ENCODE results near the gene MGAT4D.
"Not testable (repeated sequence)": the region's sequence is repeated elsewhere in the genome, so short reads cannot be mapped to it uniquely, and the experiment has no call there.

Gene MGAT4D

DNA sequence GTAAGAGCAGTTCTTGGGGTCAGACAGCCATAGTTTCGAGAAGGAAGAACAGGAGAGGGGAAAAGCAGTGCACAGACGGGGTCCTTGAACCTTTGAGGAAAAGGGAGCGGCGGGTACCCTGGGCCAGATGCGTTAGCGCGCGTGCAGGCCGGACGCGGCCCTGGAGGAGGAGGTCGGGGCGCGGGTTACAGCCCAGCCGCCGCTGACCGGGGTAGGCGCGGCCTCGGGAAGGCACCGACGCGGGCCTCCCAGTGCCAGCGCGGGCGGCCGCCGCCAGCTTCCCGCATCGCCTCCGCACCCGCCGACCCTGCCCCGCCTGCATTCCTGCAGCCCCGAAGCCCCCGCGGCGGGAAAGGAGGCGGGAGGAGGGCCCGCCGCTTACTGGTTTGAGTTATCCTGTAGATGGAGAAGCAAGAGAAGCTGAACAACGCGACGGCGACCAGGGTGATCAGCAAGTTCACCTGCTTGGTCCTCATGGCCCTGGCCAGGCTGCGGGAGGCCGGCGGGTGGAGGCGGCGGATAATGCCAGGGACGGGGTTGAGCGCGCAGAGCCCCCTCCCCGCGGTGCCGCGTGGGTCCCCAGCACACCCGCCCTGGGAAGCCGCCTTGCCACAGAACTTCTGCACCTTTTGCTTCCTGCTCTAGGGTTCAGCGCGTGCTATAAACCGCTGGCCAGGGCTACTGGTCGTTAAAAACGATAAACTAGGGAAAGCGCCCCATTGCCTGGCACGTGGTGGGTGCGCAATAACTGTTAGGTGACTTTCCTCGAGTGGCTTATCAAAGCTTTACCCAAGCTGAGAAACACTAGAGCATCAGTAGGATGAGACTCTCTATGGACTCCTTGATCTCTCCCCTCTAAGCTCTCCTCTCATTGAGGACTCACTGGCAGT lies at the start of gene MGAT4D:
Gene MGAT4D (minus strand): TSS at position 547 of the 890 bp plus-strand sequence. CDS start 71 bp downstream, at position 476.
- no peak for DNase-seq

DNA sequence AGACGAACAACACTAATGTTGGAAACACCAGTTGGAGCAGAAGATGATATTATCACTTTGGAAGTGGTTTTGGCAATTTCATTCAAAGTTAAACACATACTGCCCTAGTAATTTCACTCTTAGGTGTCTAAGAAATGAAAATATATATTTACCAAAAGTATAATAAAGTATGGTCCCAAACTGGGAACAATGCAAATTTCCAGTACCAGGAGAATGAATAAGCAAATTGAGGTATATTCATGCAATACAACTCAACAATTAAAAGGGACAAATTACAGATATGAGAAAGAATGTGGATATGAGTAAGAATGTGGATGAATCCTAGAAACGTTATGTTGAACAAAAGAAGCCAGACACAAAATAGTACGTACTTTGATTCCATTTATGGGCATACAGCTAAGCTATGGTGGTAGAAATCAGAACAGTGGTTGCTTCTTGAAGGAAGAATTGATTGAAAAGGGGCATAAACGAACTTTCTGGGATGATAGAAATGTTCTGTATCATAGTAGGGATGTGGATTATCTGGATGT lies 35.9 kb upstream of the MGAT4D start:
- DNase-seq, result no peak

DNA sequence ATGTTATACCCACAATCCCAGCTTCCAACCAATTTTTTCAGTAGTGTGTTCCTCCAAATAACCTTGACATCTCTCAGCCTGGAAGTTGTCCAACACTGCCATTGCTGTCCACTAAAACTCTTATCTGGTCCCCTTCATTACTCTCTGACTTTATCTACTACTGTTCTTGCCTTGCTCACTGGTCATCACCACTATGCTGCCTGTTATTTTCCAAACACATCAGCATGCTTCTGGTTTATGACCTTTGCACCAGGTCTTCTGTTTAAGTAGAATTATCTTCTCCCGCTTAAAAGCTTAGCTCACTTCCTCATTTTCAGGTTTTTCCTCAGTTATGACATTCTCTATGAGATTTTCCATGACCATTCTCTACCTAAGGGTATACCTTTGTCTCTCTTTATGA lies 31.3 kb upstream of the MGAT4D start:
- DNase-seq, result no peak

DNA sequence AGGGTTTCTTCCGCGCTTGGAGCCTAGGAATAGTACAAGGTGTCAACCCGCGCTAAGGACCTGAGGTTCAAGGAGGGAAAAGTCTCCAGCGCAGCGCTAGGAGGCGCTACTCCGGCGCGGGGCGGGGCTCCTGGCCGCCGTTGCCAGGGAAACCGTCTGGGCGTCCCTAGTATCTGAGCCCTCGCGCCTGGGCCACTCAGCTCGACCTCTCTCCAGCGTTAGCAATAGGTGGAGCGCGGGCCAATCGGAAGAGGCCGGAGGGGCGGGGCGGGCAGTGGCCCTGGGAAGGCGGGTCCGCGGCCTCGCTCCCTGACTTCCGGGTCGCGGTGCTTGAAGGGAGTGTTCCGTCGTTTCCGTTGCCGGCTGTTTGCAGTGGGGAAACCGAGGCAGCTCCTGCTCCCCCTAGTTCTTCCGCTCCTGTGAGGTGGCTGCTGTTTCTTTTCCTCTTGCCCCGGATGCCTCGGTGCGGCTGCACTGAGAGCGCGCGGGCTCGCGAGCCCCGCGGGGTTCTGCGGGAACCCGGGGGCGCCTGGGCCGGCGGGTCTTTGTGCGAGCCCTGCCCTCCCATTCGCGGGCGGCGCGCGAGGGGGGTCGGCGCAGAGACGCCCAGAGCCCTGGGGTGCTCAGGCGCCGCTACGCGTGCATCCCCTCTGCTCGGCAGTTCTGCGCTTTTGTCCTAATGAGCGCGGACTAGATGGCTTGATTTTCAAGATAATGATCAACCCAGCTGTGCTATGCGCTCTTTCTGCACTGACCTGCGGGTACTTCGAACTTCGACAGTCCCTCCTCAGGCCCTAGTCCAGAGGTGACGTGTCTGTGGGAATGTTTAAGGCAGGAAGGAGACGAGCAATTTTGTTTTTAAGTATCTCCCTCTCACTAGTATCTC lies 26.0 kb upstream of the MGAT4D start, which contains the start of gene ELMOD2:
Gene ELMOD2 (plus strand): TSS at position 312 of the 886 bp plus-strand sequence. CDS start 1,261 bp downstream, outside the sequence.
- peak; percentile 83 for DNase-seq

DNA sequence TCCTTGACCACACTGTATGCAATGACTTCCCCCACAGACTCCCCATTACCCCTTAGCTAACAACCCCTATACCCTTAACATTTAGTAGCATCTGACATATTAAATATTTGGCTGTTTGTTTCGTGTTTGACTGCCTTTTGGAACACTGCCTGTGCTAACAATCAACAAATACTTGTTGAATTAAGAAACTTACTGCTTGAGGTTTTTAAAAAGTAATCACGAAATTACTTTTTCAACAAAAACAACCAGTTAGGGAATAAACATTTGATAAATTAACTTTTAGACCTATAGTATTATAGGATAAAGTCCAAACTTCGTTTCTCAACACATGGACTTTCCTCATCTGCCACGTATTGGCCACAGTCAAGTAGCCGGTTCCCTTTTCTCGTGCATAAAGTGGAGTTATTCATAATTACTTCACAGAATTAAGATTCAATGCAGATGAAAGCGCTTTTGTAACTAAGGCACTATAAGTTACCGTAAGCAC lies 25.3 kb upstream of the MGAT4D start:
- DNase-seq, result no peak

DNA sequence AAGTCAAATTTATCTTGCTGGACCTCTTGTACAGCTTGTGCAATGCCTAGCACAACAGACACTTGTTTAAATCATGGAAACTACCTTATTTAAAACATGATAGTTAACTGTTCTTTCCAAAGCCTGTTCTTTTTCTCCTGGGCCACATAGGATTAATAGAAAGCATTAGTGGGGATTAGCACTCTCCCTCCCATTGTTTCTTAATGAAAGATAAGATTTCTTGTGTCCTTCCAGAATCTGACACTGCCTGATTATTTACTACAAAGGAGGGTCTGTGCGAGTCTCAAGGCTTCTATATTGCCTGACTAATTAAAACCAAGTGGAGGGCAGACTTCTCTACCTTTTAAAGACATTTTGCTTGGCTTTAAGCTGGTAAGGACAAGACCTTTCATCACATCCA lies 17.3 kb upstream of the MGAT4D start:
- DNase-seq, result no peak

DNA sequence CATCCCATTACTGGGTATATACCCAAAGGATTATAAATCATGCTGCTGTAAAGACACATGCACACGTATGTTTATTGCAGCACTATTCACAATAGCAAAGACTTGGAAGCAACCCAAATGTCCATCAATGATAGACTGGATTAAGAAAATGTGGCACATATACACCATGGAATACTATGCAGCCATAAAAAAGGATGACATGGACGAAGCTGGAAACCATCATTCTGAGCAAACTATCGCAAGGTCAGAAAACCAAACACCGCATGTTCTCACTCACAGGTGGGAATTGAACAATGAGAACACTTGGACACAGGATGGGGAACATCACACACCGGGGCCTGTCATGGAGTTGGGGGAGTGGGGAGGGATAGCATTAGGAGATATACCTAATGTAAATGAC lies 15.7 kb upstream of the MGAT4D start:
- not testable (repeated sequence) for DNase-seq

DNA sequence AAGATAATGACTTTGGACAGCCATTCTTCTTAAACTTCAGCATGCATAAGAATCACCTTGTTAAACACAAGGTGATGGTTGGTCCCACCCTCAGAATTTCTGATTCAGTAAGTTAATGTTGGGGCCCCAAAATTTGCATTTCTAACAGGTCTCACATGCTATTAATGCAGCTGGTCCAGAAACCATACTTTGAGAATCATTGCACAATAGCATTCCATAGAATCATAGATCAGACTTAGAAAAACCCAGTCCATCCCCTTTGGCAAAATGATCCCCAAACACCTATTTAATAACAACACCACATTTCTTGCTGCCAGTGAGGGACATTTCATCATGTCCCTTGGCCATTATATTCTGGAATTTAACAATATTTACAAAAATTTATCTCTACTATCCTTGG lies 6.2 kb upstream of the MGAT4D start:
- no peak for DNase-seq

DNA sequence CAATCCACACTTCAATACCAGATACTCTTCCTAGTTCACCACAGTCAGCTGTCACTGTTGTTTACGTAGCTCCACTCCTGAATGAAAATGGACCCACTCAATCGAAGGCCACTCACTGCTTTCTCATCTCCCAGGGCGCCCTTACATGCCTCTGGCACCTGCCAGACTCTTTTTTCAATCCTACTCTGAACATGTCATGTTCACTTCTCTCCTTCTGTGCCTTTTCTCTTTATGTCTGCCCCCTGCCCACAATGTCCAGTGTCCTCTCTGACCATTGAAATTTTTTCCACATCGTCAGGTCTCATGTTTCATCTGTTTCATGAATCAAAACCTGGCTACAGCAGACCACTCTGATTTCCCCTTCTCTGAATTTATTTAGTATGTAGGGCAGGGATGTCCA lies 1.3 kb upstream of the MGAT4D start:
- no peak for DNase-seq

DNA sequence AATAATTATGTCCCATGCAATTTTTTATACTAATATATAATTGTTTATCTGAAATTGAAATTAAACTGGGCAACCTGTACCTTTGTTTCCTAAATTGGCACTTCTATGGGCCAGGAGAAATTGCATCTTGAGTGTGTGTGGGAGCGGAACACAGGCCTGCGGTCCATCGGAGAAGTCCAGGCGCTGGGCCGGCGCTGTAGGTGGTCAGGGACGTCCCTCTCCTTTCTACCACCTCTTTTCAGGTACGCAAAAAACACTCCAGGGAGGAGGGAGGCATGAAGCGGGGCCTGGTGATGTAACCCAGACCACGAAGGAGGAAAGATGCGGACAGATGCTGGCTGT lies 717 bp downstream of the MGAT4D start:
- no peak for DNase-seq

DNA sequence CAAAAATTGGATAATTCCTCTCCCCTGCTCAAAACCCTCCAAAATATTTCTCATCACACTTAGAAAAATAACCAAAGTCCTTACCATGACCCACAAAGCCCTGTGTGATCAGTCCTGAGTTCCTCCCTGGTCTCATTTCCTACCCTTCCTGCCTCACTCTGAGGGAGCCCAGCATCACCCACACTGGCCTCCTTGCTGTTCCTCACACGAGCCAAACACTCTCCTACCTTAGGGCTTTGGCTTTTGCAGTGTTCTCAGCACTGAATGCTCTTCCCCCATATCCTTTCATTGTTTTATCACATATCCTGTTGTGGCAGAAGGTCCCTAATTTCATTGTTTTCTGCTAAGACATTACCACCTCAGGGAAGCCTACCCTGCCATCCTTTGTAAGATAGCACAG lies 12.2 kb downstream of the MGAT4D start:
- no peak for DNase-seq

DNA sequence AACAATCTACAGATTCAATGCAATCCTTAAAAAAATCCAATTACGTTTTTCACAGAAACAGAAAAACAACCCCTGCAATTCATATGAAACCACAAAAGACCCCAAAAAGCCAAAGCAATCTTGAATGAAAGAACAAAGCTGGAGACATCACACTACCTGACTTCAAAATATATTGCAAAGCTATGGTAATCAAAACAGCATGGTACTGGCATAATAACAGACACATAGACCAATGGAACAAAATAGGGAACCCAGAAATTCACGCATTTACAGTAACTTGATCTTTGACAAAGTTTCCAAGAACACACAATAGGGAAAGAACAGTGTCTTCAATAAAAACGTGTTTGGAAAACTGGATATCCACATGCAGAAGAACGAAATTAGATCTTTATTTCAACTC lies 14.6 kb downstream of the MGAT4D start:
- no peak for DNase-seq

DNA sequence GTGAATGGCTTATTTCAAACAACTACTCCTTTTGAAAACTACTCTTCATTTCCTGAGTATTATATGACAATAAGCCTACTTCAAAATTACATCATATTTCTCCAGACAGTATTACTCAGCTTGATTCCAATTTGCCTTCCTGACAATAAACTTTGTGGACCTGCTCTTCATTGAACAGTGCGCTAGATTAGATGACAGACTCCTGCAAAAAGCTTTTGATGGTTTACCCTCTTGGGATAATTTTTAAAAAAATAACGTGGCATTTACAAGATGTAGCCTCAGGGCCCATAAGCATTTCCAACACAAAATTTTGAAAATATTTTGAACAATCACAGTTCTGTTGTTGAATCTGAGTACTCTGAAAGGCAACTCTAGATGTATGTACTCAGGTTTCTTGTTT lies 25.9 kb downstream of the MGAT4D start:
- no peak for DNase-seq

DNA sequence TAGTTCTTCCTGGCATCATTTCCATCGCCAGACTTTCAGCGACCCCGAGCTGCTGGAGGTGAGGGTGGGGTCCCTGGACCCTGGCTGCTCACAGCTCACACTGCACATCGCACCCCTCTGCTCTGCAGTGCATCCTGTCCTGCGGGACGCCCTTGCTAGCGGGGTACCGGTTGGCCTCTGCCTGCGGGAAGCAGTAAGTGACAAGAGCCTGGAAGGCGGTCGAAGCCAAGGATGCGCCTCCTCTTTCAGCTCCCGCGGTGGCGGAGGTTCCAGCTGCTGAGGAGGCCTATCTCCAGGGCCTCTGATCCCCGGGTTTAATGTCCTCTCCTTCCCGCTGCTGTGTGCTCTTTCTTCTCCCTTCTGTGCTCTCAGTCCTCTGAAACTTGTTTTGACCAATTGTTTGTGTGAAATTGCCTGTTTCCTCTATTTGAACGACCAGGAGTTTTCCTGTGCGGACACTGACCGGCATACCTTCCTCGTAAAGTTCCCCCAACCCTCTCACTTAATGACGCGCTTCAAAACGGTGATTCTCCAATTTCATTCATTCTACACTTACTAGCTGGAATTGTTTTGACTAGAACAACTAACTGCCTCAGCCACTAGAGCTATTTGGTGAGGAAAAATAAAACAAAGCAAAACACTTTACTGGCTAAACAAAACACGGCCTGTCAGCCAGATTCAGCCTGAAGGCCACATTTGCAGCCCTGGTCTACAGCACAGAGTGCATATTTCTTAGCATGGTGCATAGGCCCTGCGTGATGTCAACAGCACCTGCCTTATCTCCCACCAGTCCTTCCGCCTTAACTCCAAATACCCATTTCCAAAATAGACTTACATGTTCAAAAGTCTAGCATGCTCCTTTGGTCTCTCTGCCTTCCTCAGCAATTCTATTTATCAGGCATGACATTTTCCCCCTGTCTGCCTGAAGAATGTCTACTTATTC lies 28.0 kb downstream of the MGAT4D start:
- no peak for DNase-seq

DNA sequence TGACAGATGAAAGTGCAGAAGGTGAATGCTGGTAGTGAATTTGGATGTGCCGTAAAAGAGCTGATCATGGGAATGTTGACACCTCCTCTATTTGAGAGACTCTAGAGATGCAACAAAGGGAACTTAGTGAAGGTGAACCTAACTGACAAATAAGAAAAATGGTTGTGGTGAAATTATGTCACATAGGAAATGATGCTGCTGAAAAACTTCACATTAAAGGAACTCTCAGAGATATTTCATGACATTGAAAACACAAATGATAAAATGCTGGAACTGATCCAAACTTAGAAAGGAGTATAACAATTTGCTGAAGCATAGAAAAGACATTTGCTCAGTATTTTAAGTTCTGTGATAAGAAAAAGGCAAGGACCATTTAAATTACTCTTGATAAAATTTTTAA lies 31.9 kb downstream of the MGAT4D start:
- DNase-seq, result no peak

DNA sequence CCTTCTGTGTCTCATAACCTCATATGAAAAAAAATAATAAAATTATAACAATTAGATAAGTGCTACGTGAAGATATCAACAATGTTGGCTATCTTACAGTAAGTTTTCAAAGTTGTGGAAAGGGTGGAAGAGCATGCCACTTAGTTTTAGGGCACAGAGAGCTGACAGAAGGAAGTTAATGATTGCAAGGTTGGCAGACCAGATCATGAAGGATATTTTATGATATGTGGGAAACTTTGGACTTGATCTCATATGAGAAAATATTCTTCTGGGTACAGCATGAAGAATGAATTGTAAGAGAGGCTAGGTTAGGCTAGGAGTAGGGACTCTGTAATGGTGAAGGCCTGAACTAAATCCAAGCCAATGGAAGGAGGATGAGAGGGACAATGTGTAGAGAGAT lies 34.5 kb downstream of the MGAT4D start:
- no peak for DNase-seq

DNA sequence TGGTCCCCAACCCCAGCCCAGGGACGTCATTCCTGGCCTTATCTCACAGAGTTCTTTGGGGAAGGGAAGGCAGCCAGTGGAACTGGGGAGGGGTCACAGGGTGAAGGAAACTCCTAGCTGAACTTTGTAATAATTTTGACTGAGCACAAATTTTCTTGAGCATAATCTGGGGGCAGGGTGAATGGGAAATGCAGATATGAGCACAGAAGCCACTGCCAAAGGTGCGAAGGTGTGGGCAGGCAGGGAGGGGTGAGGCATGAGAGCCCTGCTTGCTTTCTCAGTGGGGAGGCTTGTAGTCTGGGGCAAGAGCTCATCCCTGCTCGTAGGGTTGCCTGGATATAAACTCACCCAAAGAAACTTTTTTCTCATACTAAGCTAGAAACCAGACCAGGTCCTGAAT lies 34.9 kb downstream of the MGAT4D start:
- no peak for DNase-seq

DNA sequence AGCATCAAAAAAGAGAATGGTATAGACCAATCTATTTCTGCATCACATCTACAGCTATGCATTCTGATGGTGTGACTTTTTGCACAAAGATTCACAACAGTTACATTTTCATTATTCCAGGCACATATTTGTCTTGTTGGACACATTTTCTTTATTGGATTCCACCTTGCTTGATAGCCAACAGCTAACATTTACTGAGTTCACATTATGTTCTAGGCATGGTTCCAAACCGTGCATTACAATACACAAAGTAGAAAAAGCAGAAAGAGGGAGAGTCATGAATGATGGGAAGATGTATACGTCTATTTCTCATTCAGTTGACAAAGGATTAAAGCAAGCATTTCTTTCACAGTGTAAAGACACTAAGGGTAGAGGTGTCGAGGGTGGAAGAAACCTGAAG lies 47.7 kb downstream of the MGAT4D start:
- no peak for DNase-seq

DNA sequence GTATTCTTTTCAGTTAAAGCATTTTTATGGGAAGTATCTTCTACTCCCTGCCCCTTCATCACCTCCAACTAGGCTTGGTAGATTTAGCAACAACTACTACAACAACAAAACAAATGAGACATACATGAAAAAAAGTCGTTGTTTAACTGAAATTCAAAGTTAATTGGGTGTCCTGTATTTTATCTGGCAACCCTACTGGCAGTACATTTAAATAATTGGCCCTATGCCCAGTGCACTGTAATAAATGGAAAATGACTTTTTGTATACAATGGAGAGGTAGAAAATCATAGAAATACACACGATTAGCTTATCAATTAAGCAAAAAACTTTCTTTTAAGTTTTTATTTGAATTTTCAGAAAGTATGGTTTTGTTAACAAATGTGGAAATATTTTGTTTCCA lies 49.3 kb downstream of the MGAT4D start:
- DNase-seq, result no peak

DNA sequence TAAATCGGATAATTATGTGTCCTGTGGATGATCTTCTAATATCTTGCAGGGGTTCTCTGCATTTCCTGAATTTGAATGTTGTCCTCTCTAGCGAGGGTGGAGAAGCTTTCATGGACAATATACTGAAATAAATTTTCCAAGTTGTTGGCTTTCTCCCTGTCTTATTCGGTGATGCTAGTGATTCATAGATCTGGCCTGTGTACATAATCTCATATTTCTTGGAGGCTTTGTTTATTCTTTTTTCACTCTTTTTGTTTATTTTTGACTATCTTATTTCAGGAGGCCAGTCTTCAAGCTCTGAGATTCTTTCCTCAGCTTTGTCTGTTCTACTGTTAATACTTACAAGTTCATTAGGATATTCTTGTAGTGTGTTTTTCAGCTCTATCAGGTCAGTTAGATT lies 49.9 kb downstream of the MGAT4D start:
- no peak for DNase-seq

DNA sequence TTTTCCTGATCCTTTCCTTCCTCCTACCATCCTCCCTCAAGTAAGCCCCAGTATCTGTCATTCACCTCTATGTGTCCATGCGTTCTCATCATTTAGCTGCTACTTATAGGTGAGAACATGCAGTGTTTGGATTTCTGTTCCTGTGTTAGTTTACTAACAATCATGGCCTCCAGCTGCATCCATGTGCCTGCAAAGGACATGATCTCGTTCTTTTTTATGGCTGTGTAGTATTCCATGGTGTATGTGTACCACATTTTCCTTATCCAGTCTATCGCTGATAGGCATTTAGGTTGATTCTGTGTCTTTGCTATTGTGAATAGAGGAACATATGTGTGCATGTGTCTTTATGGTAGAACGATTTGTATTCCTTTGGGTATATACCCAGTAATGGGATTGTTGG lies 53.7 kb downstream of the MGAT4D start:
- not testable (repeated sequence) for DNase-seq

DNA sequence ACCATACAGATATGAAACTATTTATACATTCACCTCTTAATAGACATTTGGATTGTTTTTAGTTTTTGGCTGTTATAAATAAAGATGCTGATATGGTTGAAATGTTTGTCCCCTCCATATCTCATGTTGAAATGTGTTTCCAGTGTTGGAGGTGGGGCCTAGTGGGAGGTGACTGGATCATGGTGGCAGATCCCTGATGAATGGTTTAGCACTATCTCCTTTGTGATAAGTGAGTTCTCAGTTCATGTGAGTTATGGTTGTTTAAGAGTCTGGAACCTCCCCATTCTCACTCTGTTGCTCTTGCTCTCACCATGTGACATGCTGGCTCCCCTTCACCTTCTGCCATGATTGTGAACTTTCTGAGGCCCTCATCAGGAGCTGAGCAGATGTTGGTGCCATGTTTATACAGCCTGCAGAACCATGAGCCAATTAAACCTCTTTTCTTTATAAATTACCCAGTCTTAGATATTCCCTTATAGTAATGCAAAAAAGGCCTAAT lies 58.4 kb downstream of the MGAT4D start:
- no peak for DNase-seq

All from cortex of kidney (tissue), 1 donor.